WTC11 (cell line): ENCODE measurements around the gene CALN1.

Experiments used
- ATF6 ChIP-seq: sonication (generic); formaldehyde crosslinking; IDR thresholded peaks from 2 replicates; pipeline ENCODE4 v1.8.1; 2023; ENCODE audit warnings: mild to moderate bottlenecking, missing genetic modification reagents
- CTCF ChIP-seq: fragments of 200-600 bp; IDR thresholded peaks from 2 replicates; pipeline ENCODE4 v1.8.0; 2022; ENCODE audit warnings: antibody characterized with exemption
- IRF2 ChIP-seq: sonication (generic); formaldehyde crosslinking; IDR thresholded peaks from 2 replicates; pipeline ENCODE4 v1.8.0; 2022; ENCODE audit warnings: low read depth, missing genetic modification reagents, borderline replicate concordance
- MLX ChIP-seq: sonication (generic); formaldehyde crosslinking; IDR thresholded peaks from 2 replicates; pipeline ENCODE4 v1.8.1; 2023; ENCODE audit warnings: mild to moderate bottlenecking, missing genetic modification reagents, moderate library complexity
- SP1 ChIP-seq: sonication (generic); formaldehyde crosslinking; conservative IDR thresholded peaks from 2 replicates; pipeline ENCODE4 v1.8.1; 2022; ENCODE audit warnings: missing genetic modification reagents
- USF1 ChIP-seq: sonication (generic); formaldehyde crosslinking; IDR thresholded peaks from 2 replicates; pipeline ENCODE4 v1.8.0; 2022; ENCODE audit warnings: mild to moderate bottlenecking, missing genetic modification reagents
- USF2 ChIP-seq: sonication (generic); formaldehyde crosslinking; IDR thresholded peaks from 2 replicates; pipeline ENCODE4 v1.8.1; 2023; ENCODE audit warnings: mild to moderate bottlenecking, missing genetic modification reagents, moderate library complexity
- ZNF121 ChIP-seq: sonication (generic); formaldehyde crosslinking; IDR thresholded peaks from 2 replicates; pipeline ENCODE4 v1.8.0; 2023; ENCODE audit warnings: missing genetic modification reagents
- ZNF423 ChIP-seq: fragments of 250-450 bp; sonication (Bioruptor Pico); IDR thresholded peaks from 2 replicates; pipeline ENCODE4 v2.1.2; 2022; ENCODE audit warnings: mild to moderate bottlenecking, moderate library complexity

GRCh38 chr7:72437610-72438009 is 25.5 kb upstream of the CALN1 start:
- TF ChIP-seq CTCF (no peak), ZNF121 (CRISPR knock-in tag) (no peak), SP1 (CRISPR knock-in tag) (no peak), MLX (CRISPR knock-in tag) (no peak), USF2 (CRISPR knock-in tag) (no peak), ZNF423 (CRISPR knock-in tag) (no peak), ATF6 (CRISPR knock-in tag) (no peak), IRF2 (no peak), USF1 (CRISPR knock-in tag) (no peak)
